Naive thymus-derived CD8-positive, alpha-beta T cell (primary cell): ENCODE results near the gene IMP4. TPM values are rescaled to one million over a fixed set of nuclear protein-coding genes. Genes with fewer than 3 reads are reported as not detected.

ENCODE experiments used
- ATAC-seq, 2 donors: fragments of 150-1000 bp; cut with Tn5 transposase in 1 of 2; sonication (Bioruptor Pico), chemical (Tn5 transposase) in 1 of 2; 1 replicate in 1 of 2; 2 replicates in 1 of 2; pipeline ENCODE4 v1.10.0; 2021; ENCODE audit warnings: mild to moderate bottlenecking in 2 of 2, moderate library complexity in 2 of 2
- POLR2A ChIA-PET: fragments of 350-600 bp; sonication (Branson Sonifier 250); formaldehyde crosslinking; loops from one replicate; lab custom pipeline; 2021; ENCODE audit warnings: antibody characterized with exemption; lab: Charles Lee
- DNase-seq, 10 donors: peaks; one replicate each; pipeline versions ENCODE4 v3.0.0 to v3.0.0-alpha.2; 2020 to 2022
- H3K27ac Mint-ChIP-seq, 10 donors: one replicate each; pipeline ENCODE4 v1.8.0; 2020 to 2022; ENCODE audit warnings: mild to moderate bottlenecking in 10 of 10, mixed read lengths in 10 of 10, moderate library complexity in 4 of 10, inconsistent platforms in 1 of 10
- H3K27me3 Mint-ChIP-seq, 5 donors: one replicate each; pipeline ENCODE4 v1.8.0; 2021 to 2022; ENCODE audit warnings: mixed read lengths in 5 of 5
- H3K36me3 Mint-ChIP-seq, 3 donors: one replicate each; pipeline ENCODE4 v1.8.0; 2020 to 2022; ENCODE audit warnings: mixed read lengths in 3 of 3, mild to moderate bottlenecking in 2 of 3, inconsistent platforms in 1 of 3
- H3K4me1 Mint-ChIP-seq, 4 donors: one replicate each; pipeline ENCODE4 v1.8.0; 2021 to 2022; ENCODE audit warnings: mixed read lengths in 4 of 4
- H3K4me3 Mint-ChIP-seq, 10 donors: one replicate each; pipeline ENCODE4 v1.8.0; 2020 to 2022; ENCODE audit warnings: mild to moderate bottlenecking in 10 of 10, mixed read lengths in 10 of 10, moderate library complexity in 6 of 10, inconsistent platforms in 1 of 10
- H3K9me3 Mint-ChIP-seq, 9 donors: one replicate each; pipeline ENCODE4 v1.8.0; 2020 to 2022; ENCODE audit warnings: mixed read lengths in 9 of 9, mild to moderate bottlenecking in 3 of 9, inconsistent platforms in 1 of 9, moderate library complexity in 1 of 9
- polyA plus RNA-seq, 3 donors: library from polyadenylated mRNA; unstranded; fragments of 300-500 nt; fragmentation: Illumina TruSeq; gene quantifications; one replicate each; pipeline ENCODE4 v1.2.3, GENCODE V29; 2021
- total RNA-seq, 8 experiments: library from RNA in 2 of 8; stranded (reverse) in 2 of 8; gene quantifications; one replicate each; pipeline ENCODE4 v1.2.3 and lab custom pipeline; 2021 to 2026

IMP4 gene, protein sequence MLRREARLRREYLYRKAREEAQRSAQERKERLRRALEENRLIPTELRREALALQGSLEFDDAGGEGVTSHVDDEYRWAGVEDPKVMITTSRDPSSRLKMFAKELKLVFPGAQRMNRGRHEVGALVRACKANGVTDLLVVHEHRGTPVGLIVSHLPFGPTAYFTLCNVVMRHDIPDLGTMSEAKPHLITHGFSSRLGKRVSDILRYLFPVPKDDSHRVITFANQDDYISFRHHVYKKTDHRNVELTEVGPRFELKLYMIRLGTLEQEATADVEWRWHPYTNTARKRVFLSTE
- total RNA-seq, result 10 to 100 TPM; 94.0 to 99.6 TPM
- 10 to 100 TPM; 58.4 to 96.7 (median 84.9) TPM for polyA plus RNA-seq
- total RNA-seq (lab: John Stamatoyannopoulos, UW), result 55.2 to 222 (median 77.2) reads per million in 6 experiments

DNA sequence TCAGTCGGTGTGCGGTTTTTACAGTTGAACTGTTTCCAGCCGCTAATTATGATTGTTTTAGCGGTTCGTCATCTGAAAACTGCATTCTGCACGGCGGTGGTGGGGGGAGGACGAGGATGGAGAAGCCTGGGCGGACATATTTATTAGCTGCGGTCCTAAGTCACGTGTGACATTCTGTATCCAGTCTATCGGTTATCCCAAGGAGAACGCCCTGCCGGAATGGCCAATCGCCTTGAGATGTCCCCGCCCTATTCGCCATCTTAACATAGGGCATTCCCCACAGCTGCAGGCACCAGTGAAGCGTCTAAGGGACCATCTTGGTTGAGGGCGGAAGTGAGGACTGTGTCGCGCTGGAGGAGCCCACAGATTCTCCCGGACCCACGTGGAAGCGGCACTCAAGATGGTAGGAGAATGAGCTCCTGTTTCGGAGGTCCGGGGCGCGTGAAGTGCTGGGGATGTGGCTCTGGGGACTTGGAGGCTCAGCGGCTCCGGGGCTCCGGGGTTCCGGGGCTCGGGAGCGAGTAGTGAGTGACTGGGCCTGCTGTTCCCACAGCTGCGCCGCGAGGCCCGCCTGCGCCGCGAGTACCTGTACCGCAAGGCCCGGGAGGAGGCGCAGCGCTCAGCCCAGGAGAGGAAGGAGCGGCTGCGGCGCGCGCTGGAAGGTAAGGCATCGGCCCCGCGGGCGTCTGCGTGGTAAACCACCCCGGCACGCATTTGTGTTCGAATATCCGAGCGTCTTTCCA, at the start of gene IMP4:
Gene IMP4, plus strand, starts transcription at position 365 of the 743 bp plus-strand sequence. Its CDS starts 36 bp downstream, at position 401.
- Mint-ChIP-seq H3K27me3 (no peaks in the 10 kb centered on the region), H3K9me3 (no peaks in the 10 kb centered on the region), H3K4me1 (peaks cover 26 to 57% (median 43%) of the 10 kb centered on the region in 4 donors), H3K27ac (peak within 1 kb of the TSS; percentile 98 to 100 (median 99)), H3K36me3 (peaks cover 0 to 66% (median 26%) of the 10 kb centered on the region in 3 donors), H3K4me3 (peak within 1 kb of the TSS; percentile 97 to 100 (median 100))
- ATAC-seq, result peak; percentile 85 to 87
- POLR2A ChIA-PET, result interaction anchor here (0.5 to 5.4 kb wide), 20 partner anchors 8 to 1150 kb away, joined by 3 to 69 read pairs (median 4); partner anchors contain the start of genes FAM168B, GPR148, MZT2B and PLEKHB2
- DNase-seq, result peak; percentile 75 to 98 (median 96)

DNA sequence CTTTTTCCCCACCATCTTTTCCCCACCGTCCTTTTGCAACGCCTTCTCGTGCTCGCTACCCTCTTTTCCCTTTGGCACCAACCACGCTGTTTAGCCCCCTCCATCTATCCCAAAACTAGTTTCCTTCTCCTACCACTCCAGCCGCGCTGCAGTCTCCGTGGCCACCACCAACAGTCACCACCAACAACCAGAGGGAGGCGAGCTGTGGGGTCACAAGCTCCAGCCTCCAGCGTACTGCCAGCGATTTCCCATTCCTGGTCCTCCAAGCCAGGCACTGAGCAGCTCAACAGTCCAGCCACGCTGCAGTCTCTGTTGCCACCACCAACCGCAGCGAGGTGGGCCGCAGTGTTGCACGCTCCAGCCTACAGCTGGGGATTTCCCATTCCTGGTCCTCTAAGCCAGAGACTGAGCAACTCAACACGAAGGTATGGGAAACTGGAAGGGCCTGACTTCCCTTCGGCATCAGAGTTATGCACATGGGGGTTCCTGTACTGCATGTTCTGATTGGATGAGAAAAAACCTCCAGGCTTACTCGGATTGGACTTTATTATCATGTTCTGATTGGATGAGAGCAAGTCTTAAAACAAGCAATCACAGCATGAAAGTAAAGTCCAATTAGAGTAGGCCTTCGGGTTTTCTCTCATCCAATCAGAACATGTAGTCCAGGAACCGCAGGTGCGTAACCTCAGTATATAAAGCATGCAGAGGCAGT, 42.3 kb upstream of the IMP4 start:
- peaks cover 10 to 34% (median 29%) of the 10 kb centered on the region in 5 donors for H3K27me3 Mint-ChIP-seq

DNA sequence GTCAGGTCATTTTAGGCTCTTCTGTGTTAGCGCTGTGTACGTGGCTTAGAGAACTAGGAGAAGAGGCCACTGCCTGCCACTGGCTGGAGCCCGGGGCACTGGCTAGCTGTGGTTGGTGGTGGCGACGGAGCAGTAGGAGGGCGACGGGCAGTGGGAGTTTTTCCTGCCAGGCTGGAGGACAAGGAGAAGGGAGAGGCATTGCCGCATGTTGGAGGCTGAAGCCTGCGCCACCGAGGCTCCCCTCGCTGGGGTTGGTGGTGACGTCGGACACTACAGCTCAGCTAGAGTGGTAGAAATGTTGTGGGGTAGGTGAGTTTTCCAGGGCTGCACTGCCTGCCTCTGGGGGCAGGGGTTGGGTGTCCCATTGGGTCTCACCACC, 41.7 kb upstream of the IMP4 start:
- peaks cover 0 to 1% (median 0%) of the 10 kb centered on the region in 4 donors for H3K4me1 Mint-ChIP-seq
- DNase-seq (no peak), ATAC-seq (no peak)
- H3K36me3 Mint-ChIP-seq, result no peaks in the 10 kb centered on the region
- H3K27me3 Mint-ChIP-seq, result peaks cover 6 to 34% (median 29%) of the 10 kb centered on the region in 5 donors
- no peaks in the 10 kb centered on the region for H3K9me3 Mint-ChIP-seq
- H3K4me3 Mint-ChIP-seq, result no peak overlapping the region
- POLR2A ChIA-PET, result no interaction called here
- peak overlapping the region in 1 of 10 donors; percentile 71 for H3K27ac Mint-ChIP-seq

More for the DNA sequence above, 42.3 kb upstream of the IMP4 start:
- POLR2A ChIA-PET, result no interaction called here
- H3K4me1 Mint-ChIP-seq, result peaks cover 0 to 1% (median 0%) of the 10 kb centered on the region in 4 donors
- no peak overlapping the region for H3K4me3 Mint-ChIP-seq
- no peaks in the 10 kb centered on the region for H3K36me3 Mint-ChIP-seq
- no peak overlapping the region for H3K27ac Mint-ChIP-seq
- DNase-seq (no peak), ATAC-seq (no peak)
- H3K9me3 Mint-ChIP-seq, result no peaks in the 10 kb centered on the region

DNA sequence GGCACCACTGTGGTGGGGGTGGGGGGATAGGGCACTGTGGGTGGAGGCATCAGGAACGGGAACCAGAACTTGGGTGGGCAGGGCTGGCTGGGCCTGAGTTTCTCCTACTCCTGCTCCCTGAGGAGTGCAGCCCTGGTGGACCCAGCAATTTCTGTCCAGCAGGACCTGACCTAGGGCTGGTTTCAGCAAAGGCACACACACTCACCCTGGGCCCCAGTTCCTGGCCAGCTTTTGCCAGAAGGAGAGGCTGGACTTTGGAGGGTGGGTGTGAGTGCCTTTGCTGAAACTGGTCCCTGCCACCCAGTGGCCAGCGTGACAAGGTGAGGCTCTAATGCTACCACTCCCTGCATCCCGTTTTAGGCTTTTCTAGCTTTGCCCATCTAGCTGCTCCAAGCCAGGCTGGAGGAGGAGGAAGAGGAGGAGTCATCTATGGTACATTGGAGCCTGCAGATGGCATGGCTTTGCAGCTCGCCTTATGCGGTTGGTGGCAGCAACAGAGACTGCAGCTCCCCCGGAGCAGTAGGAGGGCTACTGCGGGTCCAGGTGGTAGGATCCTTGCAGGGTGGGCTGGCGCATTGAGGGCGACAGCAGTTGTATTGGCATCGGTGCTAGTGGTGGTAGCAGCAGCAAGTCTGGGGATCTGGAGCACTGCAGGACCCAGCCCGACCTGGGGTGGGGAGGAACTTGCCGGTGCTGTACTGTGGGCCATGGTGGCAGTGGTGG, 40.4 kb upstream of the IMP4 start:
- Mint-ChIP-seq H3K4me3 (no peak overlapping the region), H3K27ac (no peak overlapping the region), H3K36me3 (no peaks in the 10 kb centered on the region), H3K27me3 (peaks cover 6 to 34% (median 22%) of the 10 kb centered on the region in 5 donors), H3K4me1 (peaks cover 0 to 1% (median 0%) of the 10 kb centered on the region in 4 donors), H3K9me3 (no peaks in the 10 kb centered on the region)
- POLR2A ChIA-PET, result no interaction called here
- no peak for DNase-seq
- no peak for ATAC-seq

DNA sequence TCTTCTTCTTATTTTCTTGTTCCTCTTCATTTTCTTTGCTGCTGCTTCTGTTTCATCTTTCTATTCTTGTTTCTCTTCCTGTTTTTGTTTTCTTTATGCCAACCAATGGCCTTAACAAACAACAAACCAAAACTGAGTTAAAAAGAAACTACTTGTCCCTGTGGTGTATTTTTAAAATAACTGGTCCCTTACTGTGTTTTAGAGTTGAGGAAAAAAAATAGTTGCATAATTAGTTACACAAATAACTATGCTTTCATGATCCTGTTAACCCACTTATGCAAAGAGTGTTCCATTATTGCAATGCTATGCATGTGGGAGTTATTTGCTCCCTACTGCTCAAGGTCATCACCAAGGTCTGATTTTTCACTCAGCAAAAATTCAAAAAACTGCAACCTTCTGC, 39.5 kb upstream of the IMP4 start:
- Mint-ChIP-seq H3K27ac (no peak overlapping the region), H3K27me3 (peaks cover 5 to 27% (median 17%) of the 10 kb centered on the region in 5 donors), H3K36me3 (no peaks in the 10 kb centered on the region), H3K4me3 (no peak overlapping the region), H3K9me3 (no peaks in the 10 kb centered on the region), H3K4me1 (peaks cover 0 to 1% (median 0%) of the 10 kb centered on the region in 4 donors)
- ATAC-seq (no peak), DNase-seq (no peak)
- POLR2A ChIA-PET, result no interaction called here

GRCh38 chr2:130304726-130305125, 38.0 kb upstream of the IMP4 start:
- POLR2A ChIA-PET, result no interaction called here
- Mint-ChIP-seq H3K36me3 (no peaks in the 10 kb centered on the region), H3K4me1 (peaks cover 0 to 1% (median 0%) of the 10 kb centered on the region in 4 donors), H3K4me3 (no peak overlapping the region), H3K9me3 (no peaks in the 10 kb centered on the region), H3K27ac (no peak overlapping the region), H3K27me3 (peaks cover 3 to 22% (median 16%) of the 10 kb centered on the region in 5 donors)
- ATAC-seq (no peak), DNase-seq (no peak)

GRCh38 chr2:130307850-130308249, 34.8 kb upstream of the IMP4 start:
- Mint-ChIP-seq H3K4me1 (no peaks in the 10 kb centered on the region), H3K4me3 (no peak overlapping the region), H3K27ac (no peak overlapping the region), H3K36me3 (no peaks in the 10 kb centered on the region), H3K9me3 (no peaks in the 10 kb centered on the region), H3K27me3 (peaks cover 0 to 13% (median 4%) of the 10 kb centered on the region in 5 donors)
- ATAC-seq, result no peak
- DNase-seq, result no peak
- POLR2A ChIA-PET, result no interaction called here

DNA sequence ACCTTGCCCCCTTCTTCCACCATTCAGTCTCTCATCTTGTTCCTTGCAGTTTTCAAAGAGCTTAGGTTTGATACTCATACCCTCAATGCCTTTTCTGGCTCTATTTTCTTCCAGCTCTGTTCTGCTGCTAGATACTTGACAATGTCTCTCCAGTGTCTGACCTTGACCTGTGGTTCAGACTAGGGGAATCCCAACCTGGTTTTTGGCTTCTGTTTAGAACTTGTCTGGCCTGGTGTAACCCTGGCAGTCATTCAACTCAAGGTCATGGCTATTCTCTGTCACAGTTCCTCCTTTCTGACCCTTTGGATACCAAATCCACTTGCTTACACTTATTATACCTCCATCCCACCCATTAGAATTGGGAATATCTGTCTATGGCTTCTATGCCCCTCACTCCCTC, 31.8 kb upstream of the IMP4 start:
- H3K4me3 Mint-ChIP-seq, result no peak overlapping the region
- no peaks in the 10 kb centered on the region for H3K9me3 Mint-ChIP-seq
- DNase-seq (no peak), ATAC-seq (no peak)
- no peaks in the 10 kb centered on the region for H3K4me1 Mint-ChIP-seq
- H3K27ac Mint-ChIP-seq, result no peak overlapping the region
- peaks cover 2 to 16% (median 10%) of the 10 kb centered on the region in 5 donors for H3K27me3 Mint-ChIP-seq
- POLR2A ChIA-PET, result no interaction called here
- H3K36me3 Mint-ChIP-seq, result no peaks in the 10 kb centered on the region

DNA sequence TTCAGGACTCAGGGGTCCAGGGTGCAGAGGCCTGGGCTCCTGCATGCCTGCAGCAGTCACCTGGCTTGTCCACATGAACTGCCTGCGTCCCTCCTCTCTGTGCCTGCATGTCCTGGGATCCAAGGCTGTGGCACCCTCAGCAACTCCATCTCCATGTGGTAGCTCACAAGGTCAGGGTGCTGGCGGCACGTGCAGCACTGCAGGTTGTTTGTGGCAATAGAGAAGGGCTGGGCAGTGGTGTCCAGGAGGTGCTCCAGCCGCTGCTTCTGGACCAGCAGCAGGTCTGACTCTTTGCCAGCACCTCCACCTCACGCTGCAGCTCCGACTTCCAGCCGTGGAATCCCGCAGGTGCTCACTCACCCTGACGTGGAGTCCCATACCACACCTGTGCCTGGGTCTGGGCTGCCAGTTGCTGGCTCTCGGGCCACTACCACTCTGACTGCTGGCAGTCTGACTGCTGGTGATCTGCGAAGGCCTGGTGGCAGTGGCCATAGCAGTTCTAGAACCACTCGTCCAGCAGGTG, 28.8 kb upstream of the IMP4 start:
- no peaks in the 10 kb centered on the region for H3K9me3 Mint-ChIP-seq
- peaks cover 2 to 18% (median 11%) of the 10 kb centered on the region in 5 donors for H3K27me3 Mint-ChIP-seq
- H3K4me3 Mint-ChIP-seq, result no peak overlapping the region
- no peaks in the 10 kb centered on the region for H3K4me1 Mint-ChIP-seq
- H3K36me3 Mint-ChIP-seq, result no peaks in the 10 kb centered on the region
- POLR2A ChIA-PET, result no interaction called here
- DNase-seq (no peak), ATAC-seq (no peak)
- no peak overlapping the region for H3K27ac Mint-ChIP-seq

DNA sequence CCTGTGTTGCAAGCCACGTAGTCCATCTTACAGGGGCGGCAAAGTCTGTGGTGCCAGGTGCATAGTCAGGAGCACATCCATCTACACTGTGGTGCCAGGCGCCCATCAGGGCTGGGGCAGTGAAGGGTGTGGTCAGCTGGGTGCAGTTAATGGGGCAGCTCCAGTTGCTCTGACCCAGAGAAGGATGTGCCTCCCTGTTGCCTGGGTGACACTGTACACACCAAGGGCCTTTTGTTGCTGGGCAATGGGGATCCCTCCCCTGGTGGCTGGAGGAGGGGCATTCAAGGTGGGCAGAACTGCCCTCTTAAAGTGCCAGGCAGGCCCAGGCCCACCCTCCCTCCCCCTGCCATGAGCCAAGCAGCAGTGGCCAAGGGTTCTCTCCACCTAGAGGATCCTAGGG, 28.3 kb upstream of the IMP4 start:
- no peak for ATAC-seq
- Mint-ChIP-seq H3K4me3 (no peak overlapping the region), H3K27me3 (peaks cover 3 to 23% (median 11%) of the 10 kb centered on the region in 5 donors), H3K4me1 (no peaks in the 10 kb centered on the region), H3K36me3 (no peaks in the 10 kb centered on the region), H3K9me3 (no peaks in the 10 kb centered on the region), H3K27ac (no peak overlapping the region)
- POLR2A ChIA-PET, result no interaction called here
- DNase-seq, result no peak

- Mint-ChIP-seq H3K4me3 (no peak overlapping the region), H3K4me1 (no peaks in the 10 kb centered on the region), H3K27me3 (peaks cover 8 to 33% (median 16%) of the 10 kb centered on the region in 5 donors), H3K9me3 (no peaks in the 10 kb centered on the region), H3K27ac (no peak overlapping the region), H3K36me3 (no peaks in the 10 kb centered on the region)
- POLR2A ChIA-PET, result no interaction called here
- no peak for ATAC-seq
- no peak for DNase-seq
Observed at GRCh38 chr2:130316596-130316995, 26.1 kb upstream of the IMP4 start.

DNA sequence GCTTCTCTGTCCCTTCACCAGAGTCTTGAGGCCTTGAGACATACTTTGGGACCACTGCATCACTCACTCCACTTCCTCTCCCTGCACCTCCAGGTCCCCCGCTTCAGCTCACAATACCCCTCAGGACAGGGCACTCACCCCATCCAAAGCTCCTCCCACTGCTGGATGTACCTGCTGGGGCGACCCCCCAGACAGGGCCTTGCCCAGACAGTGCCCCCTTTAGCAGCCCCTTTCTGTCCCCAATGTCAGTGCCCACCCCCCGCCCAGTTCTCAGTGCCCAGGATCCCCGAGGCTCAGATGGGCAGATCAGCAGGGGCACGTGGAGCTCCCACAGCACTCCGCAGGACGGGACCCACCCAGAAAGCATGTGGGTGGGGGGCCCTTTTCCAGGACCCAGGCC, 23.8 kb upstream of the IMP4 start:
- Mint-ChIP-seq H3K27me3 (peaks cover 9 to 44% (median 18%) of the 10 kb centered on the region in 5 donors), H3K4me3 (no peak overlapping the region)
- POLR2A ChIA-PET, result interaction anchor here (0.7 kb wide), 1 partner anchor 24 kb away, joined by 3 read pairs; the partner anchor contains the start of gene IMP4

More for the DNA sequence above, 23.8 kb upstream of the IMP4 start:
- H3K27ac Mint-ChIP-seq, result no peak overlapping the region
- H3K4me1 Mint-ChIP-seq, result no peaks in the 10 kb centered on the region
- ATAC-seq (no peak), DNase-seq (no peak)
- no peaks in the 10 kb centered on the region for H3K9me3 Mint-ChIP-seq
- H3K36me3 Mint-ChIP-seq, result no peaks in the 10 kb centered on the region
